Measurements from ENCODE around the gene BMAL1. TPM values are rescaled to one million over a fixed set of nuclear protein-coding genes. Genes with fewer than 3 reads are reported as not detected.

BMAL1 gene
- total RNA-seq, 1 donor from 2014 or later = 7.7 TPM

DNA sequence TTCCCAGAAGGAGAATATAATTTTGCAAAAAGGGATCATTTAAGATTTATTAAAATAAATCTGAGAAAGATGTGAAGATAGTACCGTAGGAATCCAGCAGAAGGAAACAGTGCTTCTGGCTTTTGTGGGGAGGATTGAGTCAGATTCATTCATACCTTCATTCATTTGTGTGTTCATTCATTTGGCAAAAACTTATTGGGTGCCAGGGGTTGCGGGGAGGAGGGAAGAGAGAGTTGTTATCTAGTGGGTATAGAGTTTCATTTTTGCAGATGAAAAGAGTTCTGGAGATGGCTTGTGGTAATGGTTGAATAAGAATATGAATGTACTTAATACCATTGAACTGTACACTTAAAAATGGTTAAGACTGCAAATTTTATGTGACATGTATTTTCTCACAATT, 31.1 kb downstream of the BMAL1 start:
- no peak overlapping the region for H3K4me3 Mint-ChIP-seq (ENCODE audit: unreplicated experiment)
- TF ChIP-seq, protein P1, sequence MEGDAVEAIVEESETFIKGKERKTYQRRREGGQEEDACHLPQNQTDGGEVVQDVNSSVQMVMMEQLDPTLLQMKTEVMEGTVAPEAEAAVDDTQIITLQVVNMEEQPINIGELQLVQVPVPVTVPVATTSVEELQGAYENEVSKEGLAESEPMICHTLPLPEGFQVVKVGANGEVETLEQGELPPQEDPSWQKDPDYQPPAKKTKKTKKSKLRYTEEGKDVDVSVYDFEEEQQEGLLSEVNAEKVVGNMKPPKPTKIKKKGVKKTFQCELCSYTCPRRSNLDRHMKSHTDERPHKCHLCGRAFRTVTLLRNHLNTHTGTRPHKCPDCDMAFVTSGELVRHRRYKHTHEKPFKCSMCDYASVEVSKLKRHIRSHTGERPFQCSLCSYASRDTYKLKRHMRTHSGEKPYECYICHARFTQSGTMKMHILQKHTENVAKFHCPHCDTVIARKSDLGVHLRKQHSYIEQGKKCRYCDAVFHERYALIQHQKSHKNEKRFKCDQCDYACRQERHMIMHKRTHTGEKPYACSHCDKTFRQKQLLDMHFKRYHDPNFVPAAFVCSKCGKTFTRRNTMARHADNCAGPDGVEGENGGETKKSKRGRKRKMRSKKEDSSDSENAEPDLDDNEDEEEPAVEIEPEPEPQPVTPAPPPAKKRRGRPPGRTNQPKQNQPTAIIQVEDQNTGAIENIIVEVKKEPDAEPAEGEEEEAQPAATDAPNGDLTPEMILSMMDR (IDR thresholded peaks at IDR 0.05; ENCODE audit: unreplicated experiment) = no peak
- no peaks in the 10 kb centered on the region for H3K36me3 Mint-ChIP-seq (ENCODE audit: low read depth, unreplicated experiment)

DNA sequence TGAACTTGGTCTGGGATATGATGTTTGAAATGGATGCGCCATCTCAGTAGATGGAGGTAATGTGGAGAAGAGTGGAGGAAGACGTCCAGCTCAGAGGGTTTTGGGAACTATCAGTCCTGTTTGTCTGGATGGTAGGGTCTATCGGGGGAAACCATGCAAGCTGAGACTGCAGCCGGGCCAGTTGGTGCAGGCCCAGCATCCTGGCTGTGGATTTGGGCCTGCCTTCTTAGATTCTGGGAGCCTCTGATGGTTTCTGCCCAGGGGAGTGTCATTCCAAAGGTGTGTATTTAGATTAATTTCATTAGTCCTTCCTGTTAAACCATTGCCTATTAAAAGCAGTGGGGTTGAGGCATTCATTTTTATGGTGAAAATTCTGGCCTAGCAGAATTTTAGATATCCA, 31.6 kb downstream of the BMAL1 start:
- H3K4me3 Mint-ChIP-seq (ENCODE audit: unreplicated experiment) = no peak overlapping the region
- H3K36me3 Mint-ChIP-seq (ENCODE audit: low read depth, unreplicated experiment) = no peaks in the 10 kb centered on the region
- H3K9me3 Mint-ChIP-seq (ENCODE audit: unreplicated experiment) = no peaks in the 10 kb centered on the region
- H3K27me3 Mint-ChIP-seq (ENCODE audit: unreplicated experiment) = peaks cover 3% of the 10 kb centered on the region
- no peak overlapping the region for H3K27ac Mint-ChIP-seq (ENCODE audit: unreplicated experiment)
- TF ChIP-seq, protein P1 (IDR thresholded peaks at IDR 0.05; ENCODE audit: unreplicated experiment) = no peak
- no peaks in the 10 kb centered on the region for H3K4me1 Mint-ChIP-seq (ENCODE audit: unreplicated experiment)
- no peak for DNase-seq (ENCODE audit: low spot score)

More for the DNA sequence above, 31.1 kb downstream of the BMAL1 start:
- Mint-ChIP-seq H3K27me3 (ENCODE audit: unreplicated experiment) (peaks cover 5% of the 10 kb centered on the region), H3K27ac (ENCODE audit: unreplicated experiment) (no peak overlapping the region), H3K9me3 (ENCODE audit: unreplicated experiment) (no peaks in the 10 kb centered on the region), H3K4me1 (ENCODE audit: unreplicated experiment) (no peaks in the 10 kb centered on the region)
- no peak for DNase-seq (ENCODE audit: low spot score)

DNA sequence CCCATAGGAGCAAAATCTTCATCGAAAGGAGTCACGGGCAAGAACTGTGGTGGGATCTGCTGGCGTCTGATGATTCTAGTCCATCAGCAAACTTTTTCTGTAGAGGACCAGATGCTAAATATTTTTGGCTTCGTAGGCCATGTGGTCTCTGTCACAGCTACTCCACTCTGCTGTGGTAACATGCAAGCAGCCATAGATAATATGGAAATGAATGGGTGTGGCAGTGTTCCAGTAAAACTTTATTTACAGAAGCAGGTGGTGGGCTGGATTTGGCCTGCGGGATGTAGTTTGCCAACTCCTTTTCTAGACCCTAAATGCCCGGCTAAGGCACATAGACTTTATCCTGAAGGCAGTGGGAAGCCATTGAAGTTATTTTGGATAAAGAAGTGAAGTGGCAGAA, 32.9 kb downstream of the BMAL1 start:
- Mint-ChIP-seq H3K36me3 (ENCODE audit: low read depth, unreplicated experiment) (no peaks in the 10 kb centered on the region), H3K4me3 (ENCODE audit: unreplicated experiment) (no peak overlapping the region), H3K27ac (ENCODE audit: unreplicated experiment) (peak overlapping the region; percentile 32), H3K4me1 (ENCODE audit: unreplicated experiment) (no peaks in the 10 kb centered on the region), H3K27me3 (ENCODE audit: unreplicated experiment) (peaks cover 2% of the 10 kb centered on the region), H3K9me3 (ENCODE audit: unreplicated experiment) (no peaks in the 10 kb centered on the region)
- DNase-seq (ENCODE audit: low spot score) = no peak
- TF ChIP-seq, protein P1 (IDR thresholded peaks at IDR 0.05; ENCODE audit: unreplicated experiment) = no peak

DNA sequence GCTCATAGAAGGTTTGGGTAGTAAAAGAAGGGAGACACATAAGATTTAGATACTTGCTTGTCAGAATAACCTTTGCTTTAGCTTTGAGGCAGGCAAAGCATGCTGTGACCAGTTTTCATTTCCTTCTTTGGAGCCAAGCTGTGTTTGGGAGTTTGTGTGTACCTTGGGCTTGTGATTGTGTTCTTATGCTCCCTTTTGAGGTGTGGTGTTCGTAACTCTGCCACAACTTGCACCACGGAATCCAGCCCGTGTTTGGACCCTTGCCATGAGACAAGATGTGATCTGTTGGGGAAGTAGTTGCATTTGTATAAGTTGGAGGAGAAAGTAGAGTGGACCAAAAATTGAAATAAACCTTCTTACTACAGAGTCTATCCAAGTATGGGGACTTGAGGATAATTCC, 34.0 kb downstream of the BMAL1 start:
- no peaks in the 10 kb centered on the region for H3K27me3 Mint-ChIP-seq (ENCODE audit: unreplicated experiment)
- H3K27ac Mint-ChIP-seq (ENCODE audit: unreplicated experiment) = no peak overlapping the region
- no peak overlapping the region for H3K4me3 Mint-ChIP-seq (ENCODE audit: unreplicated experiment)
- no peaks in the 10 kb centered on the region for H3K4me1 Mint-ChIP-seq (ENCODE audit: unreplicated experiment)
- no peaks in the 10 kb centered on the region for H3K9me3 Mint-ChIP-seq (ENCODE audit: unreplicated experiment)
- DNase-seq (ENCODE audit: low spot score) = no peak
- H3K36me3 Mint-ChIP-seq (ENCODE audit: low read depth, unreplicated experiment) = no peaks in the 10 kb centered on the region
- TF ChIP-seq, protein P1 (IDR thresholded peaks at IDR 0.05; ENCODE audit: unreplicated experiment) = no peak

DNA sequence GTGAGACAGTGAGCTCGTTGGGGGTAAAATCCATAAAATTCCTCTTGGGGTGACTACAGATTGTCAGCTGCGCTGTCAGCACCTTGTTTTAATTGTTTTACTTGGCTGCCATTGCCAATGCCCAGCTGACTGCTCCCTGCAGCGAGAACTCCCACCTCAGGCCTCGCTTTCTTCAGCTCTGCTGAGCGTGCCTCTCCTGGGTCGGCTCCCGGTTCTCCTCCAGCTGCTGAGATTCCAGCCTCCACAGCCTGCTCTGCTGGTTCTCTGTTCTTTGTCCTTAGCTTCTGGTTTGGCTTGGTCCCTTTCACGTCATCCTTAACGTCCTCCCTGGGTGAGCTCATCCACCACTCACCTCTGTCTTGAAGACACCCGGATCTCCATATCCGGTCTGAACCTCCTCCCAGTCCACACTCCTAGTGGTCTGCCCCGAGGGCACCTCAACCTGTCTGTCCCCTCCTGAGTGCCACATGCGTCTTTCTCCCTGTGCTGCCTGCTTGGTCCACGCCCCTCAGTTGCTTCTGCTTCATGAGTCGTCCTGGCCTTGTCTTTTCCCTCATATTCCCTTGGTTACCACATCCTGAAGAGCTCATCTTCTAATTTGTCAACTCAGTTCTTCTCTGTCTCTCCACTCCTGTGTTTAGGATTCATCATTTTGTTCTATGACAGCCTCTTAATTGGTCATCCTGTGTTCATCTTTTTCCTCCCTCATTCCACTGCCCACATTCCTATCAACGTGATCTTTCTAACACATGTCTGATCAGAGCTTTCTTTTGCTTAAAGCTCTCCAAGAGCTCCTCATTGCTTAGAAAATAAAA, 35.6 kb downstream of the BMAL1 start:
- Mint-ChIP-seq H3K36me3 (ENCODE audit: low read depth, unreplicated experiment) (no peaks in the 10 kb centered on the region), H3K9me3 (ENCODE audit: unreplicated experiment) (no peaks in the 10 kb centered on the region), H3K4me3 (ENCODE audit: unreplicated experiment) (no peak overlapping the region), H3K27me3 (ENCODE audit: unreplicated experiment) (no peaks in the 10 kb centered on the region), H3K27ac (ENCODE audit: unreplicated experiment) (no peak overlapping the region), H3K4me1 (ENCODE audit: unreplicated experiment) (no peaks in the 10 kb centered on the region)
- DNase-seq (ENCODE audit: low spot score) = no peak
- TF ChIP-seq, protein P1 (IDR thresholded peaks at IDR 0.05; ENCODE audit: unreplicated experiment) = no peak
